ENCODE results near the gene MS4A2. TPM values are rescaled to one million over a fixed set of nuclear protein-coding genes. Genes with fewer than 3 reads are reported as not detected.

The MS4A2 gene
- total RNA-seq, 2 experiments from 2014 or later, result not detected

- H3K27me3 Mint-ChIP-seq, result peaks cover 4% of the 10 kb centered on the region
- no peaks in the 10 kb centered on the region for H3K36me3 Mint-ChIP-seq (ENCODE audit: low read depth)
- no peak for TF ChIP-seq CTCF (IDR thresholded peaks at IDR 0.05)
Measured at GRCh38 chr11:60077216-60077817, 11.1 kb upstream of the MS4A2 start.

GRCh38 chr11:60077981-60078380 is 10.5 kb upstream of the MS4A2 start:
- ChIA-PET POLR2A (no interaction called here), CTCF (no interaction called here)
- H3K36me3 Mint-ChIP-seq (ENCODE audit: low read depth), result no peaks in the 10 kb centered on the region
- H3K4me1 Mint-ChIP-seq (ENCODE audit: low read depth), result no peaks in the 10 kb centered on the region
- ATAC-seq (no peak), DNase-seq (no peak)
- H3K4me3 Mint-ChIP-seq, result no peak overlapping the region
- H3K27me3 Mint-ChIP-seq, result peaks cover 4% of the 10 kb centered on the region
- intact Hi-C loops (cut with micrococcal nuclease), result no loop called here
- H3K9me3 Mint-ChIP-seq, result no peaks in the 10 kb centered on the region
- no peak overlapping the region for H3K27ac Mint-ChIP-seq
- TF ChIP-seq CTCF (IDR thresholded peaks at IDR 0.05), result no peak

More at GRCh38 chr11:60077216-60077817, 11.1 kb upstream of the MS4A2 start:
- Mint-ChIP-seq H3K27ac (no peak overlapping the region), H3K4me3 (no peak overlapping the region), H3K4me1 (ENCODE audit: low read depth) (no peaks in the 10 kb centered on the region), H3K9me3 (no peaks in the 10 kb centered on the region)
- ChIA-PET CTCF (no interaction called here), POLR2A (no interaction called here)
- intact Hi-C loops (cut with micrococcal nuclease), result no loop called here
- no peak for DNase-seq
- ATAC-seq, result no peak

GRCh38 chr11:60078745-60079144 is 9.7 kb upstream of the MS4A2 start:
- intact Hi-C loops (cut with micrococcal nuclease), result no loop called here
- Mint-ChIP-seq H3K4me1 (ENCODE audit: low read depth) (no peaks in the 10 kb centered on the region), H3K36me3 (ENCODE audit: low read depth) (no peaks in the 10 kb centered on the region), H3K27ac (no peak overlapping the region), H3K4me3 (no peak overlapping the region), H3K27me3 (peaks cover 4% of the 10 kb centered on the region), H3K9me3 (no peaks in the 10 kb centered on the region)
- CTCF ChIA-PET, result no interaction called here
- ATAC-seq (no peak), DNase-seq (no peak)
- POLR2A ChIA-PET, result no interaction called here
- no peak for TF ChIP-seq CTCF (IDR thresholded peaks at IDR 0.05)

- Mint-ChIP-seq H3K27me3 (peaks cover 10% of the 10 kb centered on the region), H3K36me3 (ENCODE audit: low read depth) (no peaks in the 10 kb centered on the region), H3K4me1 (ENCODE audit: low read depth) (no peaks in the 10 kb centered on the region), H3K9me3 (no peaks in the 10 kb centered on the region), H3K27ac (no peak overlapping the region), H3K4me3 (no peak overlapping the region)
- no peak for ATAC-seq
- no peak for DNase-seq
- CTCF ChIA-PET, result no interaction called here
- no peak for TF ChIP-seq CTCF (IDR thresholded peaks at IDR 0.05)
- POLR2A ChIA-PET, result no interaction called here
- intact Hi-C loops (cut with micrococcal nuclease), result no loop called here
Measured at GRCh38 chr11:60080535-60080934, 7.9 kb upstream of the MS4A2 start.

- CTCF ChIA-PET, result no interaction called here
Measured at GRCh38 chr11:60084631-60085273, 3.7 kb upstream of the MS4A2 start.

More at GRCh38 chr11:60084631-60085273, 3.7 kb upstream of the MS4A2 start:
- intact Hi-C loops (cut with micrococcal nuclease), result no loop called here
- no peak for DNase-seq
- Mint-ChIP-seq H3K4me1 (ENCODE audit: low read depth) (no peaks in the 10 kb centered on the region), H3K27me3 (peaks cover 23% of the 10 kb centered on the region), H3K27ac (no peak overlapping the region), H3K36me3 (ENCODE audit: low read depth) (no peaks in the 10 kb centered on the region), H3K4me3 (no peak overlapping the region), H3K9me3 (no peaks in the 10 kb centered on the region)
- ATAC-seq, result no peak
- TF ChIP-seq CTCF (IDR thresholded peaks at IDR 0.05), result no peak
- POLR2A ChIA-PET, result no interaction called here

Measured in activated CD8-positive, alpha-beta T cell treated with anti-CD3 and anti-CD28 coated beads for 36 hours (primary cell).